Prostate gland (tissue), 2 donors: ENCODE measurements around the gene RPL19. TPM values are rescaled to one million over a fixed set of nuclear protein-coding genes. Genes with fewer than 3 reads are reported as not detected.

Experiments used
- DNase-seq: peaks from one replicate; pipeline ENCODE4 v3.0.0-alpha.2; 2019; ENCODE audit warnings: low spot score
- H3K27ac ChIP-seq, 2 donors: fragments of 200-600 bp; sonication (generic); 2 replicates each; pipeline ENCODE4 v1.5.1; 2017 to 2019
- H3K27me3 ChIP-seq: fragments of 200-600 bp; sonication (generic); replicated peaks from 2 replicates; pipeline ENCODE4 v1.5.1; 2019; ENCODE audit not compliant: insufficient read depth
- H3K36me3 ChIP-seq, 2 donors: fragments of 200-600 bp; sonication (generic); 1 replicate in 1 of 2; 2 replicates in 1 of 2; pipeline versions ENCODE4 v1.5.1 to v1.8.1; 2017 to 2019
- H3K4me1 ChIP-seq: fragments of 200-600 bp; sonication (generic); replicated peaks from 2 replicates; pipeline ENCODE4 v1.5.1; 2019
- H3K4me3 ChIP-seq, 2 donors: fragments of 200-600 bp; sonication (generic); 2 replicates each; pipeline ENCODE4 v1.5.1; 2017 to 2019
- H3K9me3 ChIP-seq: fragments of 200-600 bp; sonication (generic); 2 replicates; pipeline ENCODE4 v1.5.1; 2017
- CTCF ChIP-seq, 4 experiments: fragments of 200-600 bp in 2 of 4; fragments of 450-650 bp in 2 of 4; sonication (generic) in 2 of 4; IDR thresholded peaks; 1 replicate in 3 of 4; 2 replicates in 1 of 4; pipeline ENCODE4 v1.5.1; 2016 to 2019; ENCODE audit warnings: antibody characterized with exemption in 4 of 4, mild to moderate bottlenecking in 2 of 4, moderate library complexity in 2 of 4
- POLR2A ChIP-seq: fragments of 450-650 bp; IDR thresholded peaks from one replicate; pipeline ENCODE4 v1.6.1; 2016; ENCODE audit warnings: antibody characterized with exemption, mild to moderate bottlenecking
- POLR2AphosphoS5 ChIP-seq: sonication (generic); formaldehyde crosslinking; IDR thresholded peaks from one replicate; pipeline ENCODE4 v1.6.1; 2017; ENCODE audit warnings: antibody characterized with exemption
- WGBS: methylation state at CpG from one replicate; pipeline ENCODE4 v1.1.5; 2018; 5-methylcytosine and 5-hydroxymethylcytosine counted together
- intact Hi-C: fragments of 100-400 bp; cut with DNase I; formaldehyde crosslinking; loops from one replicate; pipeline ENCODE4 v1.14.2; 2022
- total RNA-seq, 2 donors: library from RNA; depleted of rRNA; stranded (reverse); fragments of >200 nt; gene quantifications; one replicate each; pipeline ENCODE4 v1.1.0, GENCODE V29; 2016

Gene RPL19
- total RNA-seq, 2 donors from 2014 or later = 2,194 to 3,634 TPM

GRCh38 chr17:39170558-39170957 lies 29.5 kb upstream of the RPL19 start:
- Histone ChIP-seq H3K4me1 (no peaks in the 10 kb centered on the region), H3K36me3 (no peaks in the 10 kb centered on the region), H3K4me3 (no peak overlapping the region), H3K27me3 (no peaks in the 10 kb centered on the region), H3K9me3 (no peaks in the 10 kb centered on the region), H3K27ac (no peak overlapping the region)
- DNase-seq = no peak
- WGBS = 84% methylated on average over 6 of the region's 6 CpGs
- TF ChIP-seq POLR2AphosphoS5 = no peak
- TF ChIP-seq CTCF (IDR thresholded peaks at IDR 0.05) = no peak
- TF ChIP-seq POLR2A = no peak
- intact Hi-C loops = no loop called here

GRCh38 chr17:39171933-39172332 lies 28.1 kb upstream of the RPL19 start:
- no peak for DNase-seq
- no peak overlapping the region for H3K27ac ChIP-seq
- 90% methylated on average over 5 of the region's 5 CpGs for WGBS
- no peaks in the 10 kb centered on the region for H3K9me3 ChIP-seq
- H3K4me1 ChIP-seq = no peaks in the 10 kb centered on the region
- H3K4me3 ChIP-seq = no peak overlapping the region
- H3K27me3 ChIP-seq = no peaks in the 10 kb centered on the region
- intact Hi-C loops = no loop called here
- no peaks in the 10 kb centered on the region for H3K36me3 ChIP-seq
- no peak for TF ChIP-seq POLR2AphosphoS5

- DNase-seq = no peak
- H3K27me3 ChIP-seq = no peaks in the 10 kb centered on the region
- intact Hi-C loops = no loop called here
- no peak overlapping the region for H3K27ac ChIP-seq
- no peak for TF ChIP-seq POLR2AphosphoS5
- no peak for TF ChIP-seq CTCF (IDR thresholded peaks at IDR 0.05)
- TF ChIP-seq POLR2A = no peak
- no peaks in the 10 kb centered on the region for H3K4me1 ChIP-seq
- 86% methylated on average over 5 of the region's 5 CpGs for WGBS
- H3K4me3 ChIP-seq = no peak overlapping the region
- H3K9me3 ChIP-seq = no peaks in the 10 kb centered on the region
- no peaks in the 10 kb centered on the region for H3K36me3 ChIP-seq
These were observed 27.0 kb upstream of the RPL19 start for GRCh38 chr17:39173080-39173479.

- intact Hi-C loops = no loop called here
- no peak for DNase-seq
- H3K36me3 ChIP-seq = no peaks in the 10 kb centered on the region
- no peak overlapping the region for H3K27ac ChIP-seq
- H3K9me3 ChIP-seq = no peaks in the 10 kb centered on the region
- no peak for TF ChIP-seq CTCF (IDR thresholded peaks at IDR 0.05)
- no peak for TF ChIP-seq POLR2A
- no peak for TF ChIP-seq POLR2AphosphoS5
- no peak overlapping the region for H3K4me3 ChIP-seq
- no peaks in the 10 kb centered on the region for H3K4me1 ChIP-seq
- 63% methylated on average over 10 of the region's 10 CpGs for WGBS
- H3K27me3 ChIP-seq = no peaks in the 10 kb centered on the region
These were observed 26.4 kb upstream of the RPL19 start for GRCh38 chr17:39173526-39174274.

- H3K36me3 ChIP-seq = no peaks in the 10 kb centered on the region
- no peaks in the 10 kb centered on the region for H3K4me1 ChIP-seq
- no peak overlapping the region for H3K27ac ChIP-seq
- no peaks in the 10 kb centered on the region for H3K9me3 ChIP-seq
- H3K27me3 ChIP-seq = no peaks in the 10 kb centered on the region
- WGBS = 57% methylated on average over 35 of the region's 35 CpGs
- DNase-seq = peak; percentile 57
- H3K4me3 ChIP-seq = no peak overlapping the region
- intact Hi-C loops = no loop called here
- TF ChIP-seq CTCF (IDR thresholded peaks at IDR 0.05) = peak; percentile 58 to 77 (median 71)
- TF ChIP-seq POLR2A = no peak
- TF ChIP-seq POLR2AphosphoS5 = no peak
These were observed 25.0 kb upstream of the RPL19 start for GRCh38 chr17:39174920-39175694.
